ENCODE results near the gene TMED7.

The TMED7 gene

DNA sequence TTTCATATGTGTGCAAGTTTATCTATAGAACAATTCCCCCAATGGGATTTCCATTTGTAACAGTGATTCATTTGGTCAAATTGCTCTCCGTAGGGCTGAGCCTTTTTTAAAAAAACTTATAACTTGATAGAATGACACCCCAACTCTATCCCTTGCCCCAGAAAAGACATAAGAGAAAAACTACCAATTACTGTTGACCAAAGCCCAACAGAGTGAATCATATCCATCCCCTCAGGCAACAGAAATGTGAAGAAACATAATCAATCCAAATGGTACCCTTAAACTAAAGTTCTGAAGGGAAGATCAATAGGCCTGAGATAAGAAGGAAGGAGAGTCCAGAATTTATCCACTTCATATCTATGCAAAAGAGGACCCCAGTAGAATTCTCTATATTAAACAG lies 41.3 kb downstream of the TMED7 start:
- DNase-seq (ENCODE audit: low read depth in 4 of 4, low spot score in 1 of 4), result no peak

- no peak for DNase-seq (ENCODE audit: low read depth in 4 of 4, low spot score in 1 of 4)
These were observed 42.4 kb downstream of the TMED7 start for GRCh38 chr5:115583474-115583873.

DNA sequence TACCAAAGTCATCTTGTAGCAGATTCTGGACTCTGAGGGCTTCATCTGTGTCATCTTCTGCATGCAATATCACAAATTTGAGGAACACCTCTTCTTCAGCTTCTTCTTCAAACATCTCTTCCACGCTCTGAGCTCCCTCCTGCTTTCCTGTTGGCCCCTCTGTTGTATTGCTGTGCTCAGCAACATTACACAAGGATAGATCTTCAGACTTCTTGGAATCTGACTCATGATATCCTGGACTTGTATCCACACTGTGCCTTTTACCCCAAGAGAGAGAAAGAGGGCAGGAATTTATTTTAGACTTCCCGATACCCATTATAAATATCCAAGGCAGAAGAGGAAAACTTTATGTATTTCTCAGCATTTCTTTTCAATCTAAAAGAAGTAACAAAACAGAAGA lies 44.9 kb downstream of the TMED7 start:
- DNase-seq (ENCODE audit: low read depth in 4 of 4, low spot score in 1 of 4), result no peak

DNA sequence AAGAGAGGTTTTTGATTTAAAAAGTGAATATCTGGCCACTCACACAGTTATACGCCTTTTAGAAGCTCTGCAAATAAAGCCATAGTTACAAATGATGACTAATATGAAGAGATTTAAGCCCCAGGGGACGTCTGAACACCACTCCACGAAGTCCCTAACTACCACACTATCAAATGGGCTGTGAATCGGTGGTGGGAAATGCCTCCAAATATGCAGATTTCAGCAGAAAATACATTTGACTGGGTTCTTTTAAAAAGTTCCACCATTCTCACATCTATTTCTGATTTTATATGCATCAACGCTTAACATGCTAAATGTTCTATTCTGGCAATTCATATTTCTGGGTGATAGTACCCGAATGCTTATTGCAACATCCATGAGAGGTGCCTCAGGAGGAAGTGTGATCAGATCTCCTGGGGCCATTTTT lies 46.1 kb downstream of the TMED7 start:
- DNase-seq (ENCODE audit: low read depth in 4 of 4, low spot score in 1 of 4), result no peak

- no peak for DNase-seq (ENCODE audit: low read depth in 4 of 4, low spot score in 1 of 4)
These were observed 46.6 kb downstream of the TMED7 start for GRCh38 chr5:115579216-115579615.

- no peak for DNase-seq (ENCODE audit: low read depth in 4 of 4, low spot score in 1 of 4)
These were observed 47.2 kb downstream of the TMED7 start for GRCh38 chr5:115578657-115579056.

DNA sequence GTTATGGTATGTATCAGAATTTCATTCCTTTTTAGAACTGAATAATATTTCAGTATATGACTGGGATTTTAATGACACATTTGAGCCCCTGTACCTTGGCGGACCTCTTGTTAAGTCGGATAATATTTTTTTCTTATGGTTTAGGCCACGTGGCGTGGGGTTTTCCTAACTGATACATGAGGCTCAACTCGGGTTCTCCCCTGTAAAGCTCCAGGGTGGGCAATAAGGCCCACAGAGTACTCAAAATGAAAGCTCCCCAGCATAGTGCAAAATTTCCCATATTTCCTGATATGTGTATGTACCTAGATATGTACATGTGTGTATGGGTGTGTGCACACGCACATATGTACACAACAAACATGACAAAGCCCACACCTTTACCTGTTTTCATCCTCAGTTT lies 48.1 kb downstream of the TMED7 start:
- no peak for DNase-seq (ENCODE audit: low read depth in 4 of 4, low spot score in 1 of 4)

DNA sequence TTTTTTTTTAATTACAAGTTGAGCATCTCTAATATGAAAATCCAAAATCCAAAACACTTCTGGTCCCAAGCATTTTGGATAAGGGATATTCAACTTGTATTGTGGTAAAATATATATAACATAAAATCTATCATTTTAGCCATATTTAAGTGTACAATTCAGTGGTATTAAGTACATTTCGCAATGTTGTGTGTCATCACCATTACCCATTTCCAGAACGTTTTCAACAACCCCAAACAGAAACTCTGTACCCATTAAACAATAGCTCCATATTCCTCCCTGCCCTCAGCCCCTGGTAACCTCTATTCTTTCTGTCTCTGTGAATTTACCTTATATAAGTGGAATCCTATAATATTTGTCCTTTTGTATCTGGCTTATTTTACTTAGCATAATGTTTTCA lies 48.5 kb downstream of the TMED7 start:
- DNase-seq (ENCODE audit: low read depth in 4 of 4, low spot score in 1 of 4), result no peak

GRCh38 chr5:115575167-115576070 lies 50.4 kb downstream of the TMED7 start:
- no peak for DNase-seq (ENCODE audit: low read depth in 4 of 4, low spot score in 1 of 4)

DNA sequence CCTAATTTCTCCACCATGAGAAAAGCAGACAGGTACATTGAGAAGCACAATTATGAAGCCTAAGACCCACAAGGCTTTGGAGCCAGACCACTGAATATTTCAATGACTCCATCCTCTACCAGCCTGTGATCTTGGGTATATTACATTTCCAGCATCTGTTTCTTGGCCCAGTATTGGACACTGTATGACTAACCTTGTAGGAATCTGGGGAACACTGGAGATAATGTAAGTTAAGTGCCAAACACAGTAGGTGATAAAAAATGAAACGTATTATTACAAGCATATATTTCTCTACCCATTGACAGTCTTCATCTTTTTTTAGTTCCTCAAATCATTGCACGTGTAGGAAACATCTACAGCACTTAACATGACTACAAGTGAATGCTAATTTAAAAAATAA lies 52.7 kb downstream of the TMED7 start:
- no peak for DNase-seq (ENCODE audit: low read depth in 4 of 4, low spot score in 1 of 4)

- DNase-seq (ENCODE audit: low read depth in 4 of 4, low spot score in 1 of 4), result no peak
These were observed 54.4 kb downstream of the TMED7 start for GRCh38 chr5:115571441-115571878.

- no peak for DNase-seq (ENCODE audit: low read depth in 4 of 4, low spot score in 1 of 4)
These were observed 57.2 kb downstream of the TMED7 start for GRCh38 chr5:115568668-115569067.

- no peak for DNase-seq (ENCODE audit: low read depth in 4 of 4, low spot score in 1 of 4)
These were observed 60.6 kb downstream of the TMED7 start for GRCh38 chr5:115565233-115565632.
